Measurements from ENCODE around the gene DLGAP1.

GRCh38 chr18:3675446-3675845 lies 779.7 kb downstream of the DLGAP1 start:
- no peak for TF ChIP-seq POLR2A (IDR thresholded peaks at IDR 0.05)
- no peak for TF ChIP-seq CTCF (IDR thresholded peaks at IDR 0.05 in 4 of 5, conservative IDR thresholded peaks at IDR 0.05 in 1 of 5)
